CD4-positive, alpha-beta T cell treated with Interleukin-4 for 1 hour (primary cell): ENCODE data around the gene TEK.
"Not testable (repeated sequence)": the region's sequence is repeated elsewhere in the genome, so short reads cannot be mapped to it uniquely, and the experiment has no call there.

Source experiments
- DNase-seq, 2 donors: peaks; one replicate each; pipeline ENCODE4 v3.0.0-alpha.2; 2020 to 2022

The TEK gene

DNA sequence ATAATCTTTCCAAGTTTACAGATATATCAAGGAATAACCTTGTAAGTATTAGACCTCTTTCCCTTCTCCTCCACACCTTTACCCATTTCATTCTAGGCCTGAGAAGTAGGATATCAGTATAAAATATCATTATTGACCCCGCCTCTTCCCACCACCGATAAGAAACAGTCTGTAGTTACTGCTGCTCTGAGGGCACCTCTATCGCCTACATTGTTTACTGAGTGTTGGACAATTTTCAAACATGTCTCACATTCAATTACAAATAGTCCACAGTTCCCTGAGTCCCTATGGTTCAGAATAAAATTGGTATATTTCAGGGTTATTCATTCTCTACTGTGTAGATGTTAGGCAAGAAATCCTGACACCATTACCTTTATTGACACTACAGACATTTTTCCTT is 73.4 kb downstream of the TEK start:
- no peak for DNase-seq

DNA sequence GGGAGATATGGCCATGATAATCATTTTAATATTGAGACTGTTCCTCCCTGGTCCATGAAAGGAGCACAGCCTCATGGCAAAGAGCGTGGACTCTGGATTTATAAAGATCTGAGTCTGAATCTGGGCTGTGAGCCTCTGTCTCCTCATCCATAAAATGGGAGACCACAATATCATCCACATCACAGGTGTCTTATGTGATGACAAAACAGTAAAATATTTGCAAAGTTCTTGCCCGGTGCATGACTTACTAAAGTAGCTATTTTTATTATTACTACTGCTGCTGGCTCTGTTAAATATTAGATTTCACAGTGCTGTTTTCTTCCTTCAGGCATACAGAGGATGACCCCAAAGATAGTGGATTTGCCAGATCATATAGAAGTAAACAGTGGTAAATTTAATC is 74.1 kb downstream of the TEK start:
- no peak for DNase-seq

DNA sequence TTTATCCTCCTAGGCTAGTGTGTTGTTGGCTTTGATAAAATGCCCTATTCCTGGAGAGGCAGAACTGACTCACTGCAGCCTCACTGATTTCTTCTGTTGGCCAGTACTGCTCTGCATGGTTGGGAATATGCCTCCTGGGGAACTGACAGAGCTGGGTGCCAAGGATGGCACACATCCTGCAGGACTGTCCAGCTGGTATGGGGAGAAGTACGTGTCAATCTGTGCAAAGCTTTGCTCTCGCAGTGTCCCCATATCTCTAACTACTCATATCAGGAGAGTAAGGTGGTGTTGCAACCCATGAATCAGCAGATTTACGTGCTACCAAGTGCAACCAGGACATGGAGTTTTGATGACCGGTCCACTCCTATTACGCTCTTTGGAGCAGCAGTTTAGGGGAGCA is 74.7 kb downstream of the TEK start:
- DNase-seq = no peak

DNA sequence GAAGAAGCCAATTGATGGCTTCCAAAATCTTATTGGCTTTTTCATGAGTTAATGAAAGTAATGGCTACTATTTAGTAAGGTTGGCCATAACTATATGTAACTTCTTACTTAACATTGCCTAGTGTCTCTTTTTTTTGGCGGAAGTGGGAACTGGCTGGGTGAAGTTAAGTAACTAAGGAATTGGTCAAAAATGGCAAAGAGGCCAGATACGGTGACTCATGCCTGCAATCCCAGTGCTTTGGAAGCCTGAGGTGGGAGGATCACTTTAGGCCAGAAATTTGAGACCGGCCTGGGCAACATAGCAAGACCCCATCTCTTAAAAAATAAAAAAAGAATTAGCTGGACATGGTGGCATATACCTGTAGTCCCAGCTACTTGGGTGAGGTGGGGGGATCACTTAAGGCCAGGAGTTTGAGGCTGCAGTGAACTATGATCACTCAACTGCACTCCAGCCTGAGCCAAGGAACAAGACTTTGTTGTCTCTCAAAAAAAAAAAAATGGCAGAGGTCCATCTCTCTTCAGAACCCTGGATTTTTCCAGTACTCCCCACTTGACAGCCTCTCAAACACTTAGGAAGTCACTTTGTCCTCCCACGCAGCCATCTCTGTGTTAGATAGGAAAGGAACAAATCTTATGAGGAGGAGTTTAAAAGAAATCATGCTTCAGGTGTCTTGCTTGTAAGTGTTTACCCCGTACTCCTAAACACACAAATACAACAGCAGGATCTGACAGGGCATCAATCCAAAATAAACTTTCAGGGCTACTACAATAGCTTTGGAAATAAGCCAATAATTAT is 75.7 kb downstream of the TEK start:
- no peak for DNase-seq

DNA sequence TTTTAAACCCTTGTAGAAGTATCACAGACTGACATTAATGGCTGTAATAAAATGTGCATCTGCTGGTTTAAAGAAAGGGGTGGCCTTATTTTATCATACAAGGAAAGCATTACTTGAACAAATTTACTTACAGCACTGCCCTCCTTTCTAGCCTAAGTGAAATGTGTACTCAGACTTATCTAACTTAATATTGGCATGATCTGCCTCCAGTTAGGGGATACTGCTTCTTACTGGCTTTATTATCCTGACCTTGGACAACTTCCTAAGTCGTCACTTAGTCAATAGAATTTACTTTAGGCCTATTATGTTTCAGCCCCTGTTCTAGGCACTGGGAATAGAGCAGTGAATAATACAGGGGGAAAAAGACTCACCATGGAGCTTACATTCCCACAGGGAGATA is 79.4 kb downstream of the TEK start:
- no peak for DNase-seq

DNA sequence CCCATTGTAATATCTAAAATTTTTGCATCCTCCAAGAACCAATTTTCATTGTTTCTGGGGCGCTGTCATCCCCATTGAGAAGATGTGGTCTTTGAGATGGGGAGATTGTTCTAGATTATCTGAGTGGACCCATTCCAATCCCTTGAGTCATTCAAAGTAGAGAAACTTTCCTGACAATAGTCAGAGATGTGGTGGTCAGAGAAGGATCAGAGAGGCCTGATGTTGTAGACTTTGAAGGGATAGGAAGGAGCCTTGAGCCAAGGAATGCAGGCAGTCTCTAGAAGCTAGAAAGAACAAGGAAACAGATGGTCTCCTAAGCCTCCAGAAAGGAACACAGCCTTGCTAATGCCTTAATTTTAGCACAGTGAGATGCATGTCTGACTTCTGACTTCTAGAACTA is 80.4 kb downstream of the TEK start:
- no peak for DNase-seq

DNA sequence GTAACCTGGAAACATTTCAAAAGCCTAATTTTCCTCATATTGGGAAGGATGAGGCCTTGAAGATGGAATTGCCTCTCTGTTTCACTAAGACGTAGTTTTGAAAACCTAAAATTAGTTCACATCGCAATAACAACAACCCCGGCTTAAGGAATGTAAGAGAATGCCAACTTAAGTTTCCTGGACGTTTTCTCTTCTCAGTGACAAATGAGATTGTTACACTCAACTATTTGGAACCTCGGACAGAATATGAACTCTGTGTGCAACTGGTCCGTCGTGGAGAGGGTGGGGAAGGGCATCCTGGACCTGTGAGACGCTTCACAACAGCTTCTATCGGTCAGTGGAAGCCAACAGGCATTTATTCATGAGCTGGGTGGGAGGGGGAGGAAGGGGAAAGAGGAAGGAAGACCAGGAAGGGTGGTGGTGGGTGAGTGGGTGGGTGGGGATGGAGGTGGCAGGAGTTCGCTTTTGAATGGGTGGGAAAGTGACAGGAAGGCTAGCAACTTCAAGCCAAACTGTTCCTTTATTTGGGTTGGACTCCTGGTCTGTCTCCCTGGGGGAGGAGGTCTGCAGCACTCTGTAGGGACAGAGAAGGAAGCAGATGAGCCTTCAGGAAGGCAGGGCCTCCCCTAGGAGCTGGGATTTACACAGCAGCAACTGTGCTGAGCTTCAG is 83.4 kb downstream of the TEK start:
- no peak for DNase-seq

DNA sequence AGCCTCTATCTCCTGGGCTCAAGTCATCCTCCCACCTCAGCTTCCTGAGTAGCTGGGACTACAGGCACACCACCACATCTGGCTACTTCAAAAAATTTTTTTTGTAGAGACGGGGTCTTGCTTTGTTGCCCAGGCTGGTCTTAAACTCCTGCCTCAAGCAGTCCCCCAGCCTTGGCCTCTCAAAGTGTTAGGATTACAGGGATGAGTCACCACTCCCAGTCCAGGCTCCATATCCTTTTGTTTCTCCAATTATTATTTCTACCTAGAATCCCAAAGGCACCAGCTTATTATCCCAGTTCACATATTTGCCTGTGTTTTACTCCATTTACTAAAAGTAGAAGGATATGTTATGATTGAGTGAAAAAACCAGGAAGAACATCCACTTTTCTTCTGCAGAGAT is 84.9 kb downstream of the TEK start:
- no peak for DNase-seq

DNA sequence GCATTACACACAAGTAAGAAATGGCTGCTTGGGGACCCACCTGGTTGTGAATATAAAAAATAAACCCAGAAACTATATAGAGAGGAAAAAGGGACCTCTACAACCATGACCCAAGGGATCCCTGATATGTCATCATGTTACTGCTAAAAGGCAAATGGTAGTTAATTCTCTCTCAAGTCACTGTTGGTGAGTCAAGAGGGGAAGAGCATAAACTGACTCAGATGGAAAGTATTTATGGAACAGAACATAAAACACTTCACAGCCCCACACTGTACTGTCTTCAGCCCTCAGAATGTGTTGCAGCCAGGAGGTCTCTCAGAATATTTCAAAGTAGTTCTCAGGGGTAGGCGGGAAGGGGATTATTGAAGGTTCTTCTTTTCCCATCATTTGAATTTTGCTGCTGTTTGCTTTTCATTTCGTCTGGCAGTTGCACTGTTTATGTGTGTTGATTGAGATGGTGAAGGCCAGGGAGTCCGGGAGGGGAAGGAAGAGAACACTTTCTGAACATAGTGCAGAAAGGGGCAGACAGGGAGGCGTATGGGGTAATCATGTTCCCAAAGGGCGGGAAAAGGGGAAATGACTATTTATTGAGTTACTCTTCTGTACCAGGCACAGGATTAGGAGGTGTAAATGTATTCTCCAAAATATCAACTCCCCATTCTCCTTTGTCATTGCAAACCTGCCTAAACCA is 85.5 kb downstream of the TEK start:
- DNase-seq = no peak

DNA sequence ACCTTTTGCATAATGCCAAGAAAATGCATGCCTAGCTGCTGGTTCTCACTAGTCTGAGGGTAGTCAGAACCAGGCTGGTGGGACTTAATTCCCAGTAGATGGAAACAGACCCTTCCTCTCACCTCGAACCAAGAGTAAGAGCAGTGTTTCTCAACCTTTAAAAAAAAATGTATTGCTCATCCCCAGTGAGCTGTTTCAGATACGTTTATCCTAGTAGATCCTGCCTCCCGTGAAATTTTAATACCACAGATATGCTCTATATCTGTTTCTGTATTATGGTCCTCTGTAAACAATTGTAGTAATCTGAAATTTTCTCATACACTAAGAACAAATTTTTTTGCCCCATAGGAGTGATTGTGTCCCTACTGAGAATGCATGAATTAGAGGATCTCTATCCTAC is 86.2 kb downstream of the TEK start:
- DNase-seq = no peak

DNA sequence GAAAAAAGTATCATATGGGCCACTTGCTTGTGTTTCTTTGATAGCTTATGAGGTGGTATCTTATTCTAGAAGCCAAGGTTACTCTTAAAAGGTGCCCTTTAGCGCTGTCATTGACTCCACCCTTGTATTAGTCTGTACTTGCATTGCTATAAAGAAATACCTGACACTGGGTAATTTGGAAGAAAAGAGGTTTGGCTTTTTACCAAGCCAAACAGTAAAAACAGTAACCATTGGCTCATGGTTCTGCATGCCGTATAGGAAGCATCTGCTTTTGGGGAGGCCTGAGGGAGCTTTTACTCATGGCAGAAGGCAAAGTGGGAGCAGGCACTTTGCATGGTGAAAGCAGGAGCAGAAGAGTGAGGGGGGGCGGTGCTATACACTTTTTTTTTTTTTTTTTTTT is 87.4 kb downstream of the TEK start:
- no peak for DNase-seq

DNA sequence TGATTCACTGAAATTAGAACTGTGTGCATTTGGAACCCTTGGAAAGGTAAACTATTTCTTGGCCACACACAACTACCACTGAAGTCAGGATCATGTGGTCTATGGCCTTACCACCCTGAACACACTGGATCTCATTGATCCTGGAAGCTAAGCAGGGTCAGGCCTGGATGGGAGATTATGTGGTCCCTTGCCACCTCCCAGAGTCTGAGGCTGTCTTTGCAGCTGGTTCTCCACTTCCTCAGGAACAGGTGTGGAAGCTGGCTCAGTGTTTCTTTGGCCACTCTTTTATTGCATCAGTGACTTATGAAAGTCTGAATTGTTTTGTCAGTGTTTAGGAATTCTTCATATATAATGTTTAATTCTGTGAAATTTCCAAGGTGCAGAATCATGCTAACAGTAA is 89.2 kb downstream of the TEK start:
- DNase-seq = no peak

DNA sequence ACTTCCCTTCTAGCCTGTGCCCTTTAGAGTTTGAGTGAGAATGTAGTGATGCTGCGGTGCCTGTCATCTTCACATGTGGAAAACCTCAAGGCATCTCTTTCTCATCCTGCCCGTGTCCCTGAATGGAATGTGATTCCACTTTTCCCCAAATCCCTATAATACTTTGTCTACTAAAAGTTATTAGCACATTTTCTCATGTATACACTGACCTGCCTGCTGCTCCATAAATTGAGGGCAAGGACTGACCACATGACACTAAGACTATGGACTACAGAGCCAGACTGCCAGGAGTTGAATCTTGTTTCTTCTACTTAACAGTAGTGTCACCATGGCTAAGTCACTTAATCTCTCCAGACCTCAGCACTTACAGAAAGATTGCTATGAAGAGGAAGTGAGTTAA is 93.0 kb downstream of the TEK start:
- no peak for DNase-seq

DNA sequence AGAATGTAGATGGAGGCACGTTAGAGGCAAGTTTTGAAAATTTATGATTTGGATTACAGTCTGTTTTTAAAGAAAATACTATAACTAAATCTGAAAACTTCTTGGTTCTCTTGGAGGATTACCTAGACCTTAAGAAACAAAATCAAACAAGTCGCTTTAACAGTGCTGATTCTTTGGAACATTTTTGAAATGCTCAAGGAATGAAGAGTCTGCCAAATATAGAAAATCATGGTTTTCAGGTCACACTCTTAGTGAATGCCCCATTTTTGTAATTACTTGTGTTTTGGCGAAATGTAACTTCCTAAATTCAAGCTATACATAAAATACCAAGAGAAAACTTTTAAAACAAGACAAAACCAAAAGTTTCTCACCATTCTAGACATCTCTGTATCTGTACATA is 94.8 kb downstream of the TEK start:
- DNase-seq = no peak

DNA sequence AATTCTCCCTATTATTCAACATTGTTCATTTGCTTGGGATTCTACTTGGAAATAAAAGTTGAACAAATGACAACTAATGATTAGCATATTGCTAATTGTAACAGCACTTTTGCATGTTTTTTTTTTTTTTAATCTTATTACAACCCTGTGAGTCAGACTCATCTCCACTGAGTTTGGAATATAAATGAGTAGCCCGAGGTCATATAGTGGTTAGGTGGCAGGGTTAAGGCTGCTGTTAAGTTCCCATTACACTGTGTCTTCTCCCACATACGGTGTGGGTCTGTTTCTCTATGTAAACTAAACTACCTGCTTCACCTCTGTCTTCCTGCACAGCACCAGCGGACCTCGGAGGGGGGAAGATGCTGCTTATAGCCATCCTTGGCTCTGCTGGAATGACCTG is 95.6 kb downstream of the TEK start:
- DNase-seq = no peak

DNA sequence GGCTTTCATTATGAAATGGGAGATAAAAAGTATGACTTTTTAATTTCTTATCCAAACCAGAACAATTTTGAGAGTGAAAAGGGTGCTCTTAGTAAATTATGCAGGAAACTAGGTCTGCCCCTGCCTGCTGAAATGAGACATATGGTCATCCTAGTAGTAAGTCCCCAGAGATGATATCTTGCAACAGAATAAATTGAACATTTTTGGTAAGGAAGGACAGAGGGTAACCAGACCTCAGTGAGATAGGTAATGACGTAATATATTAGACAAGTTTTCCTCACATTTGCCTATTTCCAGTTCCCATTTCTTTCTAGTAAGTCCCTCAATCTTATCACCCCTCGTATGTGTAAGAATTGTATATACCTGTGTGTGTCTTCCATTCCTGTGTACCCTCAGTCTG is 96.2 kb downstream of the TEK start:
- DNase-seq = no peak

DNA sequence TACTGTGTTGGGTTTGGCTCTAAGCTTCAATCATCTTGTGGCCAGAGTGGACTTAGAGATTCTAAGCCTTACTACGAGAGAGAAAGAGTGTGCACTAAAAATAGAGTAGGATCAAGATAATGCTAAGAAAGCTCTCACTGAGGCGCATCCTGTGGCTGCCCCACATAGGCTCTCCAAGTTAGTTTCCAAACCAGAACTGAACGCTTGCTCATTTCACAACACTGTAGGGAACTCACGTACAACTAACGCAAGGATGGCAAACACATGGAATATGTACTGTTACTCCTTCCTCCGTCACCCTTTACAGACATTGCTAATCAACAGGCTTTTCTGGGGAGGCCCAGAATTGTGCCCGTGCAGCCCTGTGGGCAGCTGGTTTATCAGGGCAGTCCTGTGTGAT is 97.0 kb downstream of the TEK start:
- no peak for DNase-seq

DNA sequence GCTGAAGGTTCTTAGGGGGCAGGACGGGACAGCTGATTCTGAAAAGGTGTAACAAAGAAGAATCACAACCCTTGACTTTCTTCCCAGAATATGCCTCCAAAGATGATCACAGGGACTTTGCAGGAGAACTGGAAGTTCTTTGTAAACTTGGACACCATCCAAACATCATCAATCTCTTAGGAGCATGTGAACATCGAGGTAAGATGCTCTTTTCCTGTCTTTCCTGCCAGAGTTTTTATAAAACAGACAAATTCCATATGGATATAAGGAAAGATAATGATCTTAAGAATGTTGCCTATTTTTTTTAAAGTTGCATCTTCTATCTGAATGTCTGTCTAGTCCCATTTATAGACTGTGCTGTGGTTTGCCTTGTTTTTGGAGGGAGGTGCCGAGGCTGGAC is 100.0 kb downstream of the TEK start:
- no peak for DNase-seq

DNA sequence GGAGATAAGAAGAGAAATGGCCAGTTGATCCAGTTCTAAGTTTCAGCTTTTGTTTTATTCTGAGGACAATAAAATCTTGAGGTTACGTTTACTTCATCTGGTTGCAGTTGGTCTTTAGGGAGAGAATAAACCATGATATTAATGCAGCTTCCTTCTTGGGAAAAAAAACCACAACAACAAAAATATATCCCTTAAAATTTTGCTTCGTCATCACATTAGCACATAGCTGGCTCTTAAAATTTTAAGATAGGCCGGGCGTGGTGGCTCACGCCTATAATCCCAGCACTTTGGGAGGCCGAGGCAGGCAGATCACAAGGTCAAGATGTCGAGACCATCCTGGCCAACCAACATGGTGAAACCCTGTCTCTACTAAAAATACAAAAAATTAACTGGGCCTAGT is 101.6 kb downstream of the TEK start:
- DNase-seq = no peak

DNA sequence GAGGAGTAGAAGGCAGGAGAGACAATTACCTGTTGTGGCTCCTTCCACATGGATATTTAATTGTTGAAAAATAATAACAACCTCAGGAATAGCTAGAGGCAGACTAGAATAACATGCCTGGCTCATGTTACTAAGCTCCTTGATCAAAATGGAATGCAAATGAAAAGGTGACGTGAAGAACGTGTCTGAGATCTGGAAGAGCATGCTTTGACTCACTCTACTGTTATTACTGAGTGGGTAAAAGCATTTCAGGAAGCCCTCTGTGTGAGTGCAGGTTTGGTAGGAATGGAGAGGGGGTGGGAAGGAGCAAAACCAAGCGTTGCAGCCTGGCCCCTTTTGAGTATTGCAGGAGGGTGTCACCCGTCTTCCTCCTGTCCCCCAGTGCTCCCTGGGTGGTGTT is 103.2 kb downstream of the TEK start:
- DNase-seq = no peak

DNA sequence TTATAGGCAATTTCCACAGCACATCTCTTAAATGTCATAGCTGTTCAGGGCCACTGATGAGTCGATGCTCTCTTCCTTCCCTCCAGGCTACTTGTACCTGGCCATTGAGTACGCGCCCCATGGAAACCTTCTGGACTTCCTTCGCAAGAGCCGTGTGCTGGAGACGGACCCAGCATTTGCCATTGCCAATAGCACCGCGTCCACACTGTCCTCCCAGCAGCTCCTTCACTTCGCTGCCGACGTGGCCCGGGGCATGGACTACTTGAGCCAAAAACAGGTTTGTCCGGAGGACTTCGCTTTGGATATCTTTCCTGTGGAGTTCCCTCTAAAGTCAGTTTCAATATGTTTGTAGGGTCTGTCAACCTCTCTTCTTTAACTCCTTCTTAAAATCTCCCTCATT is 103.6 kb downstream of the TEK start:
- DNase-seq = no peak

DNA sequence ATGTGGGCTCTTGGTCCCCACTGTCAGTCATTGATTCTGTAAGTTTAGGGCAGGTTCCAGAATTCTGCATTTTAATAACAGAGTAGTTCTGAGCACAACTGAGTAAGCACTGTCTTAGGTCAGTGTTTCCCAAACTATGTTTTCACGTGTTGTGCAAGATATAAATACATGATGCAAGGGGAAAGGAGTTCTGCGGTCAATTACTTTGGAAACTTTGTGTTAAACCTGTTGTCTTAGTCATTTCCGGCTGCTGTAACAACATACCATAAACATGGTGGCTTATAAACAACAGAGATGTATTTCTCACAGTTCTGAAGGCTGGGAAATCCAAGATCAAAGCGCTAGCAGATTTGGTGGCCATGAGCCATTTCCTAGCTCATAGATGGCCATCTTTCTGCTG is 118.2 kb downstream of the TEK start:
- no peak for DNase-seq

DNA sequence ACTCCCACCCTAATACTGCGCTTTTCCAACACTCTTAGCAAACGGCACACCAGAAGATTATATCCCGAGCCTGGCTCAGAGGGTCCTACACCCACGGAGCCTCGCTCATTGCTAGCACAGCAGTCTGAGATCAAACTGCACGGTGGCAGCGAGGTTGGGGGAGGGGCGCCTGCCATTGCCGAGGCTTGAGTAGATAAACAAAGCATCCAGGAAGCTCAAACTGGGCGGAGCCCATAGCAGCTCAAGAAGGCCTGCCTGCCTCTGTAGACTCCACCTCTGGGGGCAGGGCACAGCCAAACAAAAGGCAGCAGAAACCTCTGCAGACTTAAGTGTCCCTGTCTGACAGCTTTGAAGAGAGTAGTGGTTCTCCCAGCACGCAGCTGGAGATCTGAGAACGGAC is 130.6 kb downstream of the TEK start:
- not testable (repeated sequence) for DNase-seq

DNA sequence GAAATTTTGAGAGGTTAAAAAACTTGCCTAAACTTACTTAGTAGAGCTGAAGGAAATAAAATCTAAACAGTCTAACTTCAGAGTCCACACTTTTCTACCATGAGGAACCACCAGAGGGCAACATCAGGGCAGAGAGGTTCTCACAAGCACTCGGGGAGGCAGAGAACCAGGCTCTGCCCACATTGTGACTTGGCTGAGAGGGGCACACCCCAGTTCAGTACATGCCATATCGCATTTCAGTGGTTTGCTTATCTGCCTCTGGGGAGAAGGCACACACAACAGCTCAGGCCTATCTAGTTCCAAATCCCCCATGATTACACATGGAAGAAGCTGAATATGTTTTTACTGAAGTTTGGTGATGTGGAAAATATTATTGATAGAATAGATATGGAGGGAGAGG is 138.7 kb downstream of the TEK start:
- no peak for DNase-seq
